CD14-positive monocyte (primary cell): ENCODE measurements around the gene SETD6. TPM values are rescaled to one million over a fixed set of nuclear protein-coding genes. Genes with fewer than 3 reads are reported as not detected.
A peak's percentile ranks its signal among the peaks of the same experiment; 100 is the strongest.

Experiments
- DNase-seq, 3 donors: peaks; one replicate each; pipeline ENCODE4 v3.0.0-alpha.2; 2011 to 2022
- H2AFZ ChIP-seq: 2 replicates; pipeline ENCODE4 v1.6.0; 2012; ENCODE audit warnings: mild to moderate bottlenecking, low read depth, low read length, inconsistent platforms; ENCODE audit not compliant: insufficient read depth, poor library complexity, severe bottlenecking
- H3K27ac ChIP-seq, 2 donors: 1 replicate in 1 of 2; 2 replicates in 1 of 2; pipeline ENCODE4 v1.5.1; 2012 to 2013; ENCODE audit warnings: low read length in 2 of 2, control low read depth in 1 of 2, inconsistent platforms in 1 of 2, low read depth in 1 of 2, mild to moderate bottlenecking in 1 of 2
- H3K27me3 ChIP-seq, 2 donors: one replicate each; pipeline versions ENCODE4 v1.6.0 to v1.6.1; 2011 to 2013; ENCODE audit warnings: low read length in 2 of 2; ENCODE audit not compliant: control insufficient read depth in 2 of 2, insufficient read depth in 2 of 2
- H3K36me3 ChIP-seq, 2 donors: replicated peaks in 1 of 2; 1 replicate in 1 of 2; 2 replicates in 1 of 2; pipeline versions ENCODE4 v1.5.1 to v1.6.1; 2012 to 2013; ENCODE audit warnings: low read length in 2 of 2, control low read depth in 1 of 2, inconsistent platforms in 1 of 2, mild to moderate bottlenecking in 1 of 2; ENCODE audit not compliant: insufficient read depth in 2 of 2, control insufficient read depth in 1 of 2
- H3K4me1 ChIP-seq, 2 donors: 1 replicate in 1 of 2; 2 replicates in 1 of 2; pipeline versions ENCODE4 v1.5.1 to v1.6.1; 2012 to 2013; ENCODE audit warnings: low read length in 2 of 2, control low read depth in 1 of 2, inconsistent platforms in 1 of 2, mild to moderate bottlenecking in 1 of 2, moderate library complexity in 1 of 2; ENCODE audit not compliant: insufficient read depth in 2 of 2, control insufficient read depth in 1 of 2
- H3K4me2 ChIP-seq: replicated peaks from 2 replicates; pipeline ENCODE3; 2012; ENCODE audit warnings: low read length, moderate library complexity, mild to moderate bottlenecking; ENCODE audit not compliant: poor library complexity, severe bottlenecking; ENCODE audit errors: extremely low read depth
- H3K4me3 ChIP-seq, 3 experiments: fragments of 200-600 bp in 1 of 3; sonication (generic) in 1 of 3; replicated peaks in 1 of 3; 1 replicate in 2 of 3; 2 replicates in 1 of 3; pipeline ENCODE4 v1.5.1; 2011 to 2013; ENCODE audit warnings: low read length in 3 of 3, mild to moderate bottlenecking in 3 of 3, control low read depth in 2 of 3, low read depth in 2 of 3, inconsistent platforms in 1 of 3, moderate library complexity in 1 of 3
- H3K79me2 ChIP-seq: 2 replicates; pipeline ENCODE4 v1.6.0; 2012; ENCODE audit warnings: mild to moderate bottlenecking, control low read depth, inconsistent platforms, low read length, moderate library complexity; ENCODE audit not compliant: insufficient read depth
- H3K9ac ChIP-seq: 2 replicates; pipeline ENCODE4 v1.6.0; 2017; ENCODE audit warnings: low read length, mild to moderate bottlenecking; ENCODE audit not compliant: insufficient read depth, poor library complexity, severe bottlenecking
- H3K9me3 ChIP-seq, 2 donors: replicated peaks in 1 of 2; 1 replicate in 1 of 2; 2 replicates in 1 of 2; pipeline versions ENCODE4 v1.5.1 to v1.6.1; 2012 to 2013; ENCODE audit warnings: low read length in 2 of 2, control low read depth in 1 of 2; ENCODE audit not compliant: control insufficient read depth in 1 of 2, insufficient read depth in 1 of 2
- H4K20me1 ChIP-seq: 2 replicates; pipeline ENCODE4 v1.6.0; 2012; ENCODE audit warnings: mild to moderate bottlenecking, low read length, control low read depth, moderate library complexity; ENCODE audit not compliant: insufficient read depth
- H3K27ac Mint-ChIP-seq, 7 donors: one replicate each; pipeline ENCODE4 v1.8.0; 2020; ENCODE audit warnings: mild to moderate bottlenecking in 7 of 7, mixed read lengths in 7 of 7, moderate library complexity in 6 of 7, inconsistent platforms in 2 of 7
- H3K27me3 Mint-ChIP-seq, 3 donors: one replicate each; pipeline ENCODE4 v1.8.0; 2021 to 2022; ENCODE audit warnings: low read depth in 3 of 3, mild to moderate bottlenecking in 3 of 3, mixed read lengths in 3 of 3, moderate library complexity in 3 of 3, inconsistent platforms in 1 of 3
- H3K36me3 Mint-ChIP-seq, 2 donors: one replicate each; pipeline ENCODE4 v1.8.0; 2020; ENCODE audit warnings: mixed read lengths in 2 of 2, inconsistent platforms in 1 of 2, mild to moderate bottlenecking in 1 of 2
- H3K4me1 Mint-ChIP-seq: one replicate; pipeline ENCODE4 v1.8.0; 2020; ENCODE audit warnings: mild to moderate bottlenecking, mixed read lengths
- H3K4me3 Mint-ChIP-seq, 2 donors: one replicate each; pipeline ENCODE4 v1.8.0; 2020; ENCODE audit warnings: mild to moderate bottlenecking in 2 of 2, mixed read lengths in 2 of 2, moderate library complexity in 1 of 2
- H3K9me3 Mint-ChIP-seq, 7 donors: one replicate each; pipeline ENCODE4 v1.8.0; 2020 to 2022; ENCODE audit warnings: mixed read lengths in 7 of 7, mild to moderate bottlenecking in 6 of 7, moderate library complexity in 6 of 7, inconsistent platforms in 2 of 7
- WGBS: methylation state at CpG from one replicate; pipeline ENCODE4 v1.1.5; 2013; ENCODE audit warnings: missing lambda C conversion rate; ENCODE audit not compliant: insufficient coverage; 5-methylcytosine and 5-hydroxymethylcytosine counted together
- intact Hi-C, 2 donors: fragments of 100-400 bp; cut with micrococcal nuclease; formaldehyde crosslinking; loops; one replicate each; pipeline versions ENCODE4 v1.15.0 to v1.15.1; 2023
- polyA plus RNA-seq, 3 donors: library from polyadenylated mRNA; depleted of rRNA in 1 of 3; unstranded in 2 of 3; stranded (reverse) in 1 of 3; fragments of 300-500 nt in 2 of 3; fragments of >200 nt in 1 of 3; fragmentation: Illumina TruSeq in 2 of 3; gene quantifications; 1 replicate in 2 of 3; 2 replicates in 1 of 3; pipeline ENCODE4 v1.2.3, GENCODE V29; 2012 to 2021
- TF ChIP-seq, protein P1 (sequence below): fragments of 200-600 bp; IDR thresholded peaks from one replicate; pipeline ENCODE4 v1.8.0; 2022; ENCODE audit warnings: antibody characterized with exemption, mild to moderate bottlenecking

SETD6 gene
- polyA plus RNA-seq, 3 donors = 2.5 to 13.7 (median 3.4) TPM

DNA sequence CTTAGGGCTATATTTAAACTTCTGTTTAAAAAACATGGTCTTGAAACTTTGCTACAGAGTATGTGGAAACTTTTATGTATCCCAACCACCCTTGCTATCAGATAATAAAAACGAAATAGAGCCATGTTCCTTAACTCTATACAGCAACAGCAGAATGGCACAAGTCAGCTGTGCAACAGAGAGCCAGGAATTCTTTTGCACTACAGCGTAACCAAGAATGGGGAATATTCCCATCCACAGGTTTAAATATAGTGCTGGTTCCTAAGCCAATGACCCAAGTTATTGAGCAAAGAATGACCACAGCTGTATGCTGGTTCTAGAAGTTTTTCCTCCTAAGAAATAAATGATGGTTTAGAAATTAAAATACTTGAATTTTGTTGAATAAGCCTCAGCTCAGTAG lies 33.1 kb downstream of the SETD6 start:
- peaks cover 57% of the 10 kb centered on the region for H4K20me1 ChIP-seq
- no peak overlapping the region for H3K4me2 ChIP-seq
- Mint-ChIP-seq H3K27me3 (no peaks in the 10 kb centered on the region), H3K9me3 (no peaks in the 10 kb centered on the region), H3K27ac (no peak overlapping the region), H3K4me3 (no peak overlapping the region), H3K4me1 (no peaks in the 10 kb centered on the region), H3K36me3 (peaks cover 89 to 99% of the 10 kb centered on the region in 2 donors)
- H3K4me1 ChIP-seq = no peaks in the 10 kb centered on the region
- no peak overlapping the region for H2AFZ ChIP-seq
- H3K36me3 ChIP-seq = peaks cover 100% of the 10 kb centered on the region in 2 donors
- TF ChIP-seq, protein P1, sequence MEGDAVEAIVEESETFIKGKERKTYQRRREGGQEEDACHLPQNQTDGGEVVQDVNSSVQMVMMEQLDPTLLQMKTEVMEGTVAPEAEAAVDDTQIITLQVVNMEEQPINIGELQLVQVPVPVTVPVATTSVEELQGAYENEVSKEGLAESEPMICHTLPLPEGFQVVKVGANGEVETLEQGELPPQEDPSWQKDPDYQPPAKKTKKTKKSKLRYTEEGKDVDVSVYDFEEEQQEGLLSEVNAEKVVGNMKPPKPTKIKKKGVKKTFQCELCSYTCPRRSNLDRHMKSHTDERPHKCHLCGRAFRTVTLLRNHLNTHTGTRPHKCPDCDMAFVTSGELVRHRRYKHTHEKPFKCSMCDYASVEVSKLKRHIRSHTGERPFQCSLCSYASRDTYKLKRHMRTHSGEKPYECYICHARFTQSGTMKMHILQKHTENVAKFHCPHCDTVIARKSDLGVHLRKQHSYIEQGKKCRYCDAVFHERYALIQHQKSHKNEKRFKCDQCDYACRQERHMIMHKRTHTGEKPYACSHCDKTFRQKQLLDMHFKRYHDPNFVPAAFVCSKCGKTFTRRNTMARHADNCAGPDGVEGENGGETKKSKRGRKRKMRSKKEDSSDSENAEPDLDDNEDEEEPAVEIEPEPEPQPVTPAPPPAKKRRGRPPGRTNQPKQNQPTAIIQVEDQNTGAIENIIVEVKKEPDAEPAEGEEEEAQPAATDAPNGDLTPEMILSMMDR = no peak
- peaks cover 4% of the 10 kb centered on the region for H3K79me2 ChIP-seq
- H3K27me3 ChIP-seq = no peaks in the 10 kb centered on the region
- no peak for DNase-seq
- no peak overlapping the region for H3K4me3 ChIP-seq
- intact Hi-C loops = no loop called here
- H3K9ac ChIP-seq = no peak overlapping the region
- H3K9me3 ChIP-seq = no peaks in the 10 kb centered on the region
- no peak overlapping the region for H3K27ac ChIP-seq
- no CpG with 5 or more reads among the region's 2 CpGs for WGBS

DNA sequence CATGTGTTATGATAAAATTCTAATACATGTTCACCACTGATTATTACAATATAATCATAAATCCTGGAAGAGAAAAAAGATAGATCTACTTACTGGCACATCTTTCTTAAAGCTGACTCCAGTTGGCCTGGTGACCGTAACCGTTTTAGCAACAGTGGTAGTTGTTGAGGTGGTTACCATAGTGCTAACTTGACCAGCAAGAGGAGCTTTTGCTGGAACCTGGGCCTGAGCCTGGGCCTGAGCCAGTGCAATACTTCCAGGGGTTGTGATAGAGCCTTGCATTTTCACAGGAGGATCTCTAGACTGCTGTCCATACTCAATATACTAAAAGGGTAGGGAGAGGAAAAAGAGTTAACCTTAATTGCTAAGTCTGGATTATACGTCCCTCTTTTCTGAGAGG lies 36.2 kb downstream of the SETD6 start:
- Mint-ChIP-seq H3K27ac (peak overlapping the region in 3 of 7 donors; percentile 8 to 84 (median 54)), H3K27me3 (no peaks in the 10 kb centered on the region), H3K4me3 (no peak overlapping the region), H3K4me1 (no peaks in the 10 kb centered on the region), H3K36me3 (peaks cover 85 to 98% of the 10 kb centered on the region in 2 donors), H3K9me3 (no peaks in the 10 kb centered on the region)
- H3K9me3 ChIP-seq = no peaks in the 10 kb centered on the region
- no peaks in the 10 kb centered on the region for H3K4me1 ChIP-seq
- H2AFZ ChIP-seq = no peak overlapping the region
- peaks cover 47% of the 10 kb centered on the region for H4K20me1 ChIP-seq
- H3K36me3 ChIP-seq = peaks cover 100% of the 10 kb centered on the region in 2 donors
- no peak overlapping the region for H3K27ac ChIP-seq
- 83% methylated on average over 2 of the region's 3 CpGs for WGBS
- no peak overlapping the region for H3K4me3 ChIP-seq
- H3K79me2 ChIP-seq = peaks cover 4% of the 10 kb centered on the region
- TF ChIP-seq, protein P1 = no peak
- no peaks in the 10 kb centered on the region for H3K27me3 ChIP-seq
- no peak overlapping the region for H3K4me2 ChIP-seq
- DNase-seq = no peak
- intact Hi-C loops = no loop called here
- no peak overlapping the region for H3K9ac ChIP-seq
